ENCODE data around the gene PHACTR3.

Gene PHACTR3

GRCh38 chr20:59588236-59588855 lies 16.0 kb upstream of the PHACTR3 start:
- in situ Hi-C loops (cut with MboI; ENCODE audit: low sequenced_read_pairs) = no loop called here

- in situ Hi-C loops (cut with MboI; ENCODE audit: low sequenced_read_pairs) = no loop called here
These were observed 15.2 kb upstream of the PHACTR3 start for GRCh38 chr20:59589086-59589684.

- in situ Hi-C loops (cut with MboI; ENCODE audit: low sequenced_read_pairs) = no loop called here
These were observed 13.3 kb upstream of the PHACTR3 start for GRCh38 chr20:59591061-59591460.

GRCh38 chr20:59596690-59597089 lies 7.7 kb upstream of the PHACTR3 start:
- in situ Hi-C loops (cut with MboI; ENCODE audit: low sequenced_read_pairs) = no loop called here

- in situ Hi-C loops (cut with MboI; ENCODE audit: low sequenced_read_pairs) = no loop called here
These were observed 7.1 kb upstream of the PHACTR3 start for GRCh38 chr20:59597240-59597639.

GRCh38 chr20:59598625-59599310 lies 5.6 kb upstream of the PHACTR3 start:
- in situ Hi-C loops (cut with MboI; ENCODE audit: low sequenced_read_pairs) = no loop called here

GRCh38 chr20:59599941-59600340 lies 4.4 kb upstream of the PHACTR3 start:
- in situ Hi-C loops (cut with MboI; ENCODE audit: low sequenced_read_pairs) = no loop called here

GRCh38 chr20:59600472-59600871 lies 3.9 kb upstream of the PHACTR3 start:
- in situ Hi-C loops (cut with MboI; ENCODE audit: low sequenced_read_pairs) = no loop called here

- in situ Hi-C loops (cut with MboI; ENCODE audit: low sequenced_read_pairs) = no loop called here
These were observed 1.7 kb upstream of the PHACTR3 start for GRCh38 chr20:59602546-59603080.

- in situ Hi-C loops (cut with MboI; ENCODE audit: low sequenced_read_pairs) = no loop called here
These were observed 1.2 kb upstream of the PHACTR3 start for GRCh38 chr20:59603176-59603575.

- in situ Hi-C loops (cut with MboI; ENCODE audit: low sequenced_read_pairs) = no loop called here
These were observed 631 bp downstream of the PHACTR3 start for GRCh38 chr20:59604741-59605600.

- in situ Hi-C loops (cut with MboI; ENCODE audit: low sequenced_read_pairs) = no loop called here
These were observed 1.4 kb downstream of the PHACTR3 start for GRCh38 chr20:59605601-59606364.

- in situ Hi-C loops (cut with MboI; ENCODE audit: low sequenced_read_pairs) = no loop called here
These were observed 2.2 kb downstream of the PHACTR3 start for GRCh38 chr20:59606566-59606965.

- in situ Hi-C loops (cut with MboI; ENCODE audit: low sequenced_read_pairs) = no loop called here
These were observed 4.1 kb downstream of the PHACTR3 start for GRCh38 chr20:59608396-59608795.

GRCh38 chr20:59608871-59609270 lies 4.5 kb downstream of the PHACTR3 start:
- in situ Hi-C loops (cut with MboI; ENCODE audit: low sequenced_read_pairs) = no loop called here

- in situ Hi-C loops (cut with MboI; ENCODE audit: low sequenced_read_pairs) = no loop called here
These were observed 6.9 kb downstream of the PHACTR3 start for GRCh38 chr20:59611286-59611685.

- in situ Hi-C loops (cut with MboI; ENCODE audit: low sequenced_read_pairs) = no loop called here
These were observed 9.5 kb downstream of the PHACTR3 start for GRCh38 chr20:59613861-59614260.

- in situ Hi-C loops (cut with MboI; ENCODE audit: low sequenced_read_pairs) = no loop called here
These were observed 10.4 kb downstream of the PHACTR3 start for GRCh38 chr20:59614714-59615113.

- in situ Hi-C loops (cut with MboI; ENCODE audit: low sequenced_read_pairs) = no loop called here
These were observed 12.0 kb downstream of the PHACTR3 start for GRCh38 chr20:59616306-59616705.

GRCh38 chr20:59617221-59617620 lies 12.9 kb downstream of the PHACTR3 start:
- in situ Hi-C loops (cut with MboI; ENCODE audit: low sequenced_read_pairs) = no loop called here
